Measurements from ENCODE around the gene DMD.
A peak's percentile ranks its signal among the peaks of the same experiment; 100 is the strongest.
"Not testable (repeated sequence)": the region's sequence is repeated elsewhere in the genome, so short reads cannot be mapped to it uniquely, and the experiment has no call there.

DMD gene

GRCh38 chrX:33188881-33189280 is 22.5 kb downstream of the DMD start:
- DNase-seq (ENCODE audit: low read depth) = no peak
- TF ChIP-seq CTCF (conservative IDR thresholded peaks at IDR 0.05; ENCODE audit: control insufficient read depth, insufficient read depth, low read depth, low read length) = no peak
- H3K4me3 ChIP-seq (ENCODE audit: control insufficient read depth, low read depth, low read length) = no peak overlapping the region

GRCh38 chrX:33188286-33188685 is 23.1 kb downstream of the DMD start:
- no peak for DNase-seq (ENCODE audit: low read depth)
- no peak for TF ChIP-seq CTCF (conservative IDR thresholded peaks at IDR 0.05; ENCODE audit: control insufficient read depth, insufficient read depth, low read depth, low read length)
- H3K4me3 ChIP-seq (ENCODE audit: control insufficient read depth, low read depth, low read length) = no peak overlapping the region

GRCh38 chrX:33184803-33185202 is 26.5 kb downstream of the DMD start:
- not testable (repeated sequence) for H3K4me3 ChIP-seq (ENCODE audit: control insufficient read depth, low read depth, low read length); DNase-seq (ENCODE audit: low read depth)

- DNase-seq (ENCODE audit: low read depth) = peak; percentile 18
- no peak for TF ChIP-seq CTCF (conservative IDR thresholded peaks at IDR 0.05; ENCODE audit: control insufficient read depth, insufficient read depth, low read depth, low read length)
- no peak overlapping the region for H3K4me3 ChIP-seq (ENCODE audit: control insufficient read depth, low read depth, low read length)
Measured at GRCh38 chrX:33183361-33183760, 28.0 kb downstream of the DMD start.

GRCh38 chrX:33178690-33179089 is 32.7 kb downstream of the DMD start:
- H3K4me3 ChIP-seq (ENCODE audit: control insufficient read depth, low read depth, low read length) = no peak overlapping the region
- DNase-seq (ENCODE audit: low read depth) = no peak
- no peak for TF ChIP-seq CTCF (conservative IDR thresholded peaks at IDR 0.05; ENCODE audit: control insufficient read depth, insufficient read depth, low read depth, low read length)

- TF ChIP-seq CTCF (conservative IDR thresholded peaks at IDR 0.05; ENCODE audit: control insufficient read depth, insufficient read depth, low read depth, low read length) = no peak
- no peak overlapping the region for H3K4me3 ChIP-seq (ENCODE audit: control insufficient read depth, low read depth, low read length)
- DNase-seq (ENCODE audit: low read depth) = no peak
Measured at GRCh38 chrX:33178218-33178617, 33.1 kb downstream of the DMD start.

GRCh38 chrX:33175201-33175600 is 36.1 kb downstream of the DMD start:
- DNase-seq (ENCODE audit: low read depth) = no peak
- H3K4me3 ChIP-seq (ENCODE audit: control insufficient read depth, low read depth, low read length) = no peak overlapping the region
- TF ChIP-seq CTCF (conservative IDR thresholded peaks at IDR 0.05; ENCODE audit: control insufficient read depth, insufficient read depth, low read depth, low read length) = no peak

Data from fibroblast of mammary gland (primary cell).